ENCODE results near the gene PRKN. TPM values are rescaled to one million over a fixed set of nuclear protein-coding genes. Genes with fewer than 3 reads are reported as not detected.

PRKN gene
- total RNA-seq, 2 donors from 2014 or later: 6.7 to 8.2 TPM

DNA sequence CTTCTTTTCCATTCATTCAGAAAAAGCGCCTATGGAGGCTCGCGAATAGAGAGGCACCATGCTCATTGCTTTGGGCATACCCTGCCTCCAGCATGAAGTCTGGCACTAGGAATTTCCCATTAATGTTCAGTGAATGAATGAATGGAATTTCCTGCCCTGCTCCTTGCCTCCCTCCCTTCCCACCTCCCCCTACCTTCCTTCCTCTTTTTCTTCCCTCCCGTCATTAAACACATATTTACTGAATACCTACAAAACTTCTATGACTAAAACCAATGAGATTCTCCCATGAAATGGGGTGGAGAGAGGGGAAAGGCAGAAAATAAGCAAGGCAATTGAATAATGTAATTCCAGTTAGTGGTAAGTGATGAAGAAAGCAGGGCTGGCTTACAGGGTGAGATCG, 1239.9 kb downstream of the PRKN start:
- TF ChIP-seq, protein P1, sequence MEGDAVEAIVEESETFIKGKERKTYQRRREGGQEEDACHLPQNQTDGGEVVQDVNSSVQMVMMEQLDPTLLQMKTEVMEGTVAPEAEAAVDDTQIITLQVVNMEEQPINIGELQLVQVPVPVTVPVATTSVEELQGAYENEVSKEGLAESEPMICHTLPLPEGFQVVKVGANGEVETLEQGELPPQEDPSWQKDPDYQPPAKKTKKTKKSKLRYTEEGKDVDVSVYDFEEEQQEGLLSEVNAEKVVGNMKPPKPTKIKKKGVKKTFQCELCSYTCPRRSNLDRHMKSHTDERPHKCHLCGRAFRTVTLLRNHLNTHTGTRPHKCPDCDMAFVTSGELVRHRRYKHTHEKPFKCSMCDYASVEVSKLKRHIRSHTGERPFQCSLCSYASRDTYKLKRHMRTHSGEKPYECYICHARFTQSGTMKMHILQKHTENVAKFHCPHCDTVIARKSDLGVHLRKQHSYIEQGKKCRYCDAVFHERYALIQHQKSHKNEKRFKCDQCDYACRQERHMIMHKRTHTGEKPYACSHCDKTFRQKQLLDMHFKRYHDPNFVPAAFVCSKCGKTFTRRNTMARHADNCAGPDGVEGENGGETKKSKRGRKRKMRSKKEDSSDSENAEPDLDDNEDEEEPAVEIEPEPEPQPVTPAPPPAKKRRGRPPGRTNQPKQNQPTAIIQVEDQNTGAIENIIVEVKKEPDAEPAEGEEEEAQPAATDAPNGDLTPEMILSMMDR (IDR thresholded peaks at IDR 0.05): no peak
- TF ChIP-seq POLR2A (IDR thresholded peaks at IDR 0.05): no peak
- H3K4me3 ChIP-seq: no peak overlapping the region
- H3K27me3 ChIP-seq: no peaks in the 10 kb centered on the region
- DNase-seq (no peak), ATAC-seq (no peak)
- no peaks in the 10 kb centered on the region for H3K4me1 ChIP-seq
- WGBS, 2 donors: 81 to 91% methylated on average over 5 of the region's 5 CpGs
- H3K27ac ChIP-seq: no peak overlapping the region
- intact Hi-C loops (cut with DNase I): no loop called here
- H3K9me3 ChIP-seq: no peaks in the 10 kb centered on the region
- no peaks in the 10 kb centered on the region for H3K36me3 ChIP-seq (replicated peaks in 1 of 2; ENCODE audit: insufficient read depth in 1 of 2, low read depth in 2 of 2)

DNA sequence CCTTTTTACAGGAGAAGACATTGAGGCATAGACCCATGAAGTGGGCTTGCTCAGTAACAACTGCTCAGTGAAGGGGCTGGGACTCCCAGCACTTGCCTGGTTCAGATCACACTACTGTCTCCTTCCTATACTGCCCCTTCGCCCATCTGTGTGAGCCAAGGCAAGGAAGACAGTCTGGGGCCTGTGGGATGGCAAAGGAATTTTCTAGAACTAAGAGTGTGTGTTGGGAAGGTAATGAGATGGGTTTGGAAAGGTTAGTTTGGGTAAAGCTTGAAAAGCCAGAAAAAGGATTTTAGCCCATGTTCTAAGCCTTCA, 1240.4 kb downstream of the PRKN start:
- Histone ChIP-seq H3K36me3 (replicated peaks in 1 of 2; ENCODE audit: insufficient read depth in 1 of 2, low read depth in 2 of 2) (no peaks in the 10 kb centered on the region), H3K4me1 (no peaks in the 10 kb centered on the region), H3K9me3 (no peaks in the 10 kb centered on the region), H3K27ac (no peak overlapping the region), H3K4me3 (no peak overlapping the region), H3K27me3 (no peaks in the 10 kb centered on the region)
- no peak for ATAC-seq
- 94 to 100% methylated on average over 1 of the region's 1 CpG for whole genome bisulfite sequencing, 2 donors
- no peak for DNase-seq
- intact Hi-C loops (cut with DNase I): no loop called here
- TF ChIP-seq, protein P1 (IDR thresholded peaks at IDR 0.05): no peak
- no peak for TF ChIP-seq POLR2A (IDR thresholded peaks at IDR 0.05)

DNA sequence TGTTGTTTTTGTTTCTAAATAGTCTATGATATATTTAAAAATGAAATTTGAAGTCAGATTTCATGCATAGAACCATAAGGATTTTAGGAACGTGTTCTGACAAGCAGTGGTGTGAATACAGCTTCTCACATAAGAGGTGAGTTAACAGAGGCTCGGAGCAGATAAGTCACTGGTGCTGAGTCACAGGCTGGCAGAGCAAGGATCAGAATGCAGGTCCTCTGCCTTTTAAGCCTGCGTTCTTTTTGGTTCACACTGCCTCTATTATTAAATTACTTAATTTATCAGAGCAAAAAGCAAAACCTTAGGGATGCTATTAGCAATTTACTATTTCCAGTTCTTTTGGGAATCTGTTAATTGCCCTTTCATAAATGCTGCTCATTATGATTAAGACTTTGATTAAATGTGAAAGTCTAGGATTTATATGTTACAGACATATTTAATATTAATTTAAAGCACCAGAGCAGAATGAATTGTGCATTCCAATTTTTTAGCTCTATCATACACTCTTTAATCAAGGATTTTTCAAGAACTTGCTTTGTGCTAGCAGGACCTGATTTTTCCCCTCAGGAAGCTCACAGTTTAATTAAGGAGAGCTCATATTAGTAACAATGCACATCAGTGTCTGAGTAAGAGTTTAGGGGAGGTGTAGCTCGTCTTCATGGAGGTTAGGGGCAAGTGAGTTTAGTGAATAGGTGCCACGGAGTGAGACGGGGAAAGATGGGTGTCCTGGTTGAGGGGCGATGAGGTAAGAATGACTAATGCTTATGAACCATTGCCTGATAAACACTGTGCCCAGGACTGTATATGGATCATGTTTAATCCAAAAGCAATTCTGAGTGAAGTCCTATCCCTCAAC, 1241.0 kb downstream of the PRKN start:
- peak in 3 of 4 donors; percentile 25 to 51 (median 49) for DNase-seq
- no peak for ATAC-seq
- TF ChIP-seq, protein P1 (IDR thresholded peaks at IDR 0.05): no peak
- TF ChIP-seq POLR2A (IDR thresholded peaks at IDR 0.05): no peak
- 57 to 62% methylated on average over 7 of the region's 7 CpGs for WGBS, 2 donors
- no peak overlapping the region for H3K4me3 ChIP-seq
- H3K4me1 ChIP-seq: peaks cover 3% of the 10 kb centered on the region
- H3K27me3 ChIP-seq: no peaks in the 10 kb centered on the region
- no peaks in the 10 kb centered on the region for H3K36me3 ChIP-seq (replicated peaks in 1 of 2; ENCODE audit: insufficient read depth in 1 of 2, low read depth in 2 of 2)
- H3K27ac ChIP-seq: no peak overlapping the region
- H3K9me3 ChIP-seq: no peaks in the 10 kb centered on the region
- intact Hi-C loops (cut with DNase I): no loop called here

DNA sequence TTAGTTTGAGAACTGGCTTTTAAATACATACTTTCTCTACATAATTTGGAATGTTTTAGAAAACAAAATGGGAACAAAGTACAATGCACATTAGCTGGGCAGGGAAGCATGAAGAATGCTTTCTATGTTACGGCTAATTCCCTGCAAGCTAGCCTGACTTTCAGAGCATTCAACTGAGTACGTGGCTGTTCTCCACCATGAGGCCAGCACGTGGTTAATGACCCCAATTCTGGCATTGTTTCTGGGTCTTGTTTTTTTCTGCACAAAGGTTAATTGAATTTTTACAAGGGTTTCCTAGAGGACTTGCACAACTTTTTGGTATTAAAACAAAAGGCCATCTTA, 1245.1 kb downstream of the PRKN start:
- ATAC-seq (peak; percentile 47), DNase-seq (no peak)
- peaks cover 6% of the 10 kb centered on the region for H3K4me1 ChIP-seq
- H3K4me3 ChIP-seq: no peak overlapping the region
- H3K27ac ChIP-seq: peak overlapping the region in 2 of 4 donors; percentile 1 to 42
- TF ChIP-seq POLR2A (IDR thresholded peaks at IDR 0.05): no peak
- TF ChIP-seq, protein P1 (IDR thresholded peaks at IDR 0.05): no peak
- intact Hi-C loops (cut with DNase I): no loop called here
- H3K9me3 ChIP-seq: no peaks in the 10 kb centered on the region
- 38 to 55% methylated on average over 3 of the region's 3 CpGs for WGBS, 2 donors
- no peaks in the 10 kb centered on the region for H3K36me3 ChIP-seq (replicated peaks in 1 of 2; ENCODE audit: insufficient read depth in 1 of 2, low read depth in 2 of 2)
- no peaks in the 10 kb centered on the region for H3K27me3 ChIP-seq
